Measurements from ENCODE around the gene NSMCE4A.
A peak's percentile ranks its signal among the peaks of the same experiment; 100 is the strongest.

The NSMCE4A gene

DNA sequence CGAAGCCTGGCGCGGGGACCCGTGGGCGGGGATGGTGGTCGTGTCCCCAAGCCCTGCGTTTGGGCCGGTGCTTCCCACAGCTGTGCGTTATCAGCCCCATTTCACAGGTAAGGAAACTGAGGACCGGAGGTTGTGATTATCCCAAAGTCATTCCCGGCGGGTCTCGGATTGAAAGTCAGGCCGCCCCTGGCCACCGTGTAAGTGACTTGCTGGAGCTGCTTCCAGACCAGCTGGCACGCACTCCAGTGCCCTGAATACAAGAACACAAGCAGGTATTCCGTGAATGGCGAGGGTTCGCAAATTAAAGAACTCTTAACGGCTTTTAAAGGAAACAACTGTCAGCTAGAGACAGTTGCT lies 46.5 kb downstream of the NSMCE4A start:
- H2BK15ac ChIP-seq (ENCODE audit: low read depth, poor library complexity, severe bottlenecking), result peak overlapping the region; percentile 73

DNA sequence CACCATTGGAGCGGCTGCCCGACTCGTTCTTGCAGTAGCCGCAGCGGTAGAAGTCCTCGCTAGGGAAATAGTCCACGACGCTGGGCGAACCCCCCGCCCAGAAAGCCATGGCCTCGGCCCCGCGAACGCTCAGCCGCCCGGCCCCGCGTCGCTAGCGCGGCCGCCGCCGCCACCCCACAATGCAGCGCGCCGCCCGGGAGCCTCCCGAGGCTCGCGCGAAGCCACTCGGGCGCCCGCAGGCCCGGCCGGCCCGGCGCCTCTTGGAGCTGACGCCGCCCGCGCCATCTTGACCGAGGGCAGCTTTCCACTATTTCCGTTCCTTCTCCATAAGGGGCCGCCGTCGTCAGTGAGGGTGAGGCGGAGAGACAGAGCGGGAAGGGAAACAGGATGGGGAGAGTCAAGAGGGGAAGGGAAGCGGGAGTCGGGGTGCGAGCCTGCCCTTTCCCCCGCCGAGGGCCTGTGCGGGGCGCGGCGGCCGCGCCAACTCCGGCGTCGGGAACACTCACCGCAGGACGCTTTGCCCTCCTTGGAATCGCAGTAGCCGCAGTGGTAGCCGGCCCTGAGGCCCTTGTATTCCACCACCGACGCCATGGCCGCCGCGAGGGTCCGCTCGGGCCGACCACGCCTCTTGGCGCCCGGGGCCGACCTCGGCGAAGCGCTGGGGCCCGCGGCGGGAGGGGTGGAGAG lies 47.0 kb downstream of the NSMCE4A start, which contains the start of gene ATE1:
ATE1 (minus strand) TSS at position 191 of the 687 bp plus-strand sequence; CDS start at position 109, 82 bp downstream.
- H3K36me3 ChIP-seq (ENCODE audit: control insufficient read depth in 1 of 2, insufficient read depth in 2 of 2, low read depth in 1 of 2, low read length in 2 of 2), result peaks cover 0 to 4% of the 10 kb centered on the region in 2 experiments
- H2BK12ac ChIP-seq (ENCODE audit: low read length in 2 of 2), result peak within 1 kb of the TSS in 1 of 2 experiments; percentile 87
- WGBS, result under 1% methylated on average over 69 of the region's 87 CpGs

More for the DNA sequence above, 46.5 kb downstream of the NSMCE4A start:
- Histone ChIP-seq H2BK5ac (ENCODE audit: low read depth, low read length, poor library complexity, severe bottlenecking) (peak overlapping the region; percentile 82), H2AK5ac (ENCODE audit: low read length, severe bottlenecking) (peak overlapping the region; percentile 43), H3K4me1 (ENCODE audit: control insufficient read depth, insufficient read depth, low read depth, low read length) (peaks cover 6% of the 10 kb centered on the region), H3K9me3 (ENCODE audit: control insufficient read depth, low read length) (no peaks in the 10 kb centered on the region), H3K18ac (ENCODE audit: low read depth in 1 of 2, low read length in 2 of 2) (peak overlapping the region; percentile 87 to 99), H2AFZ (ENCODE audit: low read depth, low read length) (peak overlapping the region; percentile 85), H3K27ac (ENCODE audit: low read length, poor library complexity, severe bottlenecking) (peak overlapping the region; percentile 17), H3K14ac (ENCODE audit: low read length in 2 of 2) (peak overlapping the region in 1 of 2 experiments; percentile 96), H2BK12ac (ENCODE audit: low read length in 2 of 2) (no peak overlapping the region), H3K4me3 (ENCODE audit: insufficient read depth in 1 of 2, low read depth in 1 of 2, low read length in 2 of 2) (peak overlapping the region; percentile 83 to 84), H3K79me1 (replicated peaks; ENCODE audit: low read length, poor library complexity, severe bottlenecking) (peaks cover 2% of the 10 kb centered on the region), H3K27me3 (ENCODE audit: control insufficient read depth in 1 of 2, insufficient read depth in 1 of 2, low read length in 2 of 2) (no peaks in the 10 kb centered on the region), H2BK120ac (ENCODE audit: low read depth, low read length) (peak overlapping the region; percentile 94), H3K9ac (ENCODE audit: low read length) (peak overlapping the region; percentile 100), H3K23ac (ENCODE audit: low read length in 2 of 2) (no peak overlapping the region), H3K36me3 (ENCODE audit: control insufficient read depth in 1 of 2, insufficient read depth in 2 of 2, low read depth in 1 of 2, low read length in 2 of 2) (no peaks in the 10 kb centered on the region), H3K4me2 (ENCODE audit: low read length, poor library complexity, severe bottlenecking) (peak overlapping the region; percentile 74), H3K4ac (ENCODE audit: low read depth in 1 of 2, low read length in 2 of 2) (peak overlapping the region; percentile 19 to 96), H4K8ac (ENCODE audit: low read length) (peak overlapping the region; percentile 98), H4K91ac (ENCODE audit: low read length) (peak overlapping the region; percentile 99)
- 17% methylated on average over 20 of the region's 20 CpGs for WGBS
- peak; percentile 41 for DNase-seq

GRCh38 chr10:121927318-121927840 lies 47.6 kb downstream of the NSMCE4A start:
- Histone ChIP-seq H2BK120ac (ENCODE audit: low read depth, low read length) (peak overlapping the region; percentile 94), H2BK5ac (ENCODE audit: low read depth, low read length, poor library complexity, severe bottlenecking) (peak overlapping the region; percentile 82), H2AFZ (ENCODE audit: low read depth, low read length) (peak overlapping the region; percentile 93), H3K27ac (ENCODE audit: low read length, poor library complexity, severe bottlenecking) (peak overlapping the region; percentile 74), H3K4ac (ENCODE audit: low read depth in 1 of 2, low read length in 2 of 2) (peak overlapping the region; percentile 71 to 80), H3K4me1 (ENCODE audit: control insufficient read depth, insufficient read depth, low read depth, low read length) (peaks cover 7% of the 10 kb centered on the region), H3K4me2 (ENCODE audit: low read length, poor library complexity, severe bottlenecking) (peak overlapping the region; percentile 73), H3K79me1 (replicated peaks; ENCODE audit: low read length, poor library complexity, severe bottlenecking) (peaks cover 11% of the 10 kb centered on the region), H2BK12ac (ENCODE audit: low read length in 2 of 2) (peak overlapping the region in 1 of 2 experiments; percentile 87), H4K91ac (ENCODE audit: low read length) (peak overlapping the region; percentile 82), H3K27me3 (ENCODE audit: control insufficient read depth in 1 of 2, insufficient read depth in 1 of 2, low read length in 2 of 2) (no peaks in the 10 kb centered on the region), H3K36me3 (ENCODE audit: control insufficient read depth in 1 of 2, insufficient read depth in 2 of 2, low read depth in 1 of 2, low read length in 2 of 2) (peaks cover 3 to 10% of the 10 kb centered on the region in 2 experiments), H2BK15ac (ENCODE audit: low read depth, poor library complexity, severe bottlenecking) (peak overlapping the region; percentile 86), H2AK5ac (ENCODE audit: low read length, severe bottlenecking) (no peak overlapping the region), H3K9ac (ENCODE audit: low read length) (peak overlapping the region; percentile 100), H4K8ac (ENCODE audit: low read length) (peak overlapping the region; percentile 90), H3K4me3 (ENCODE audit: insufficient read depth in 1 of 2, low read depth in 1 of 2, low read length in 2 of 2) (peak overlapping the region; percentile 83 to 84), H3K18ac (ENCODE audit: low read depth in 1 of 2, low read length in 2 of 2) (peak overlapping the region; percentile 95 to 99), H3K23ac (ENCODE audit: low read length in 2 of 2) (peak overlapping the region; percentile 64 to 97), H3K14ac (ENCODE audit: low read length in 2 of 2) (peak overlapping the region in 1 of 2 experiments; percentile 97), H3K9me3 (ENCODE audit: control insufficient read depth, low read length) (no peaks in the 10 kb centered on the region)
- WGBS, result under 1% methylated on average over 48 of the region's 48 CpGs
- DNase-seq, result peak; percentile 81

More for the DNA sequence above, 47.0 kb downstream of the NSMCE4A start, which contains the start of gene ATE1:
- peak within 1 kb of the TSS; percentile 100 for H3K9ac ChIP-seq (ENCODE audit: low read length)
- peak within 1 kb of the TSS in 1 of 2 experiments; percentile 97 for H3K14ac ChIP-seq (ENCODE audit: low read length in 2 of 2)
- no peaks in the 10 kb centered on the region for H3K9me3 ChIP-seq (ENCODE audit: control insufficient read depth, low read length)
- peak within 1 kb of the TSS; percentile 82 for H2BK5ac ChIP-seq (ENCODE audit: low read depth, low read length, poor library complexity, severe bottlenecking)
- peak within 1 kb of the TSS; percentile 99 for H4K91ac ChIP-seq (ENCODE audit: low read length)
- DNase-seq, result peak; percentile 94
- H2BK120ac ChIP-seq (ENCODE audit: low read depth, low read length), result peak within 1 kb of the TSS; percentile 94
- peak within 1 kb of the TSS; percentile 43 for H2AK5ac ChIP-seq (ENCODE audit: low read length, severe bottlenecking)
- peaks cover 5% of the 10 kb centered on the region for H3K79me1 ChIP-seq (replicated peaks; ENCODE audit: low read length, poor library complexity, severe bottlenecking)
- no peaks in the 10 kb centered on the region for H3K27me3 ChIP-seq (ENCODE audit: control insufficient read depth in 1 of 2, insufficient read depth in 1 of 2, low read length in 2 of 2)
- H3K4ac ChIP-seq (ENCODE audit: low read depth in 1 of 2, low read length in 2 of 2), result peak within 1 kb of the TSS; percentile 80 to 96
- peak within 1 kb of the TSS; percentile 87 for H3K27ac ChIP-seq (ENCODE audit: low read length, poor library complexity, severe bottlenecking)
- peak within 1 kb of the TSS; percentile 83 to 84 for H3K4me3 ChIP-seq (ENCODE audit: insufficient read depth in 1 of 2, low read depth in 1 of 2, low read length in 2 of 2)
- H3K23ac ChIP-seq (ENCODE audit: low read length in 2 of 2), result peak within 1 kb of the TSS; percentile 97 to 98
- H3K18ac ChIP-seq (ENCODE audit: low read depth in 1 of 2, low read length in 2 of 2), result peak within 1 kb of the TSS; percentile 99
- H2BK15ac ChIP-seq (ENCODE audit: low read depth, poor library complexity, severe bottlenecking), result peak within 1 kb of the TSS; percentile 86
- peaks cover 6% of the 10 kb centered on the region for H3K4me1 ChIP-seq (ENCODE audit: control insufficient read depth, insufficient read depth, low read depth, low read length)
- peak within 1 kb of the TSS; percentile 93 for H2AFZ ChIP-seq (ENCODE audit: low read depth, low read length)
- H3K4me2 ChIP-seq (ENCODE audit: low read length, poor library complexity, severe bottlenecking), result peak within 1 kb of the TSS; percentile 74
- peak within 1 kb of the TSS; percentile 98 for H4K8ac ChIP-seq (ENCODE audit: low read length)
